PC-9 (cell line): ENCODE results near the gene MCM7. TPM values are rescaled to one million over a fixed set of nuclear protein-coding genes. Genes with fewer than 3 reads are reported as not detected.

Experiments
- BruUV-seq: library from RNA; stranded (reverse); fragments of 400-500 nt; replicated peaks from 2 replicates; lab custom pipeline; 2021; lab: Mats Ljungman, UMichigan
- CTCF ChIA-PET: fragments of 300-600 bp; sonication (Branson Sonifier 250); formaldehyde crosslinking; loops from one replicate; lab custom pipeline; 2022; ENCODE audit warnings: antibody characterized with exemption; lab: Charles Lee
- POLR2A ChIA-PET: fragments of 300-600 bp; sonication (Branson Sonifier 250); formaldehyde crosslinking; loops from one replicate; lab custom pipeline; 2022; ENCODE audit warnings: antibody characterized with exemption; ENCODE audit not compliant: unreplicated experiment; lab: Charles Lee
- DNase-seq, 2 experiments: peaks; one replicate each; pipeline versions ENCODE4 v3.0.0 to v3.0.0-alpha.2; 2015 to 2022; ENCODE audit warnings: mixed read lengths in 1 of 2
- H2AFZ ChIP-seq: fragments of 200-600 bp; sonication (generic); 2 replicates; pipeline ENCODE4 v1.8.1; 2017; ENCODE audit warnings: antibody characterized with exemption
- H3F3A ChIP-seq: fragments of 200-600 bp; sonication (generic); 2 replicates; pipeline ENCODE4 v1.8.1; 2017; ENCODE audit warnings: antibody characterized with exemption, mild to moderate bottlenecking, low read depth; ENCODE audit not compliant: insufficient read depth
- H3K27ac ChIP-seq: fragments of 200-600 bp; sonication (generic); 2 replicates; pipeline ENCODE4 v1.6.1; 2016; ENCODE audit warnings: mixed run types
- H3K27me3 ChIP-seq: fragments of 200-600 bp; sonication (generic); 2 replicates; pipeline ENCODE4 v1.6.1; 2016; ENCODE audit warnings: low read depth, mixed run types; ENCODE audit not compliant: insufficient read depth
- H3K36me3 ChIP-seq: fragments of 200-600 bp; sonication (generic); 2 replicates; pipeline ENCODE4 v1.6.1; 2016; ENCODE audit warnings: low read depth, mixed run types
- H3K4me1 ChIP-seq: fragments of 200-600 bp; sonication (generic); replicated peaks from 2 replicates; pipeline ENCODE4 v1.6.1; 2016; ENCODE audit warnings: mixed run types; ENCODE audit not compliant: insufficient read depth
- H3K4me2 ChIP-seq: fragments of 200-600 bp; sonication (generic); 2 replicates; pipeline ENCODE4 v1.6.1; 2017; ENCODE audit warnings: mixed run types
- H3K4me3 ChIP-seq: fragments of 200-600 bp; sonication (generic); 2 replicates; pipeline ENCODE4 v1.6.1; 2016; ENCODE audit warnings: mixed run types
- H3K79me2 ChIP-seq: fragments of 200-600 bp; sonication (generic); 2 replicates; pipeline ENCODE4 v1.6.1; 2017; ENCODE audit warnings: low read depth, mixed run types
- H3K9me2 ChIP-seq: fragments of 200-600 bp; sonication (generic); 2 replicates; pipeline ENCODE4 v1.8.1; 2017; ENCODE audit warnings: mild to moderate bottlenecking; ENCODE audit not compliant: insufficient read depth
- H3K9me3 ChIP-seq: fragments of 200-600 bp; sonication (generic); 2 replicates; pipeline ENCODE4 v1.8.1; 2016; ENCODE audit warnings: low read depth; ENCODE audit not compliant: insufficient read depth
- H4K20me1 ChIP-seq: fragments of 200-600 bp; sonication (generic); 2 replicates; pipeline ENCODE4 v1.8.1; 2017; ENCODE audit not compliant: insufficient read depth
- EZH2 ChIP-seq: fragments of 200-600 bp; sonication (generic); IDR thresholded peaks from 2 replicates; pipeline ENCODE4 v1.8.0; 2017; ENCODE audit warnings: antibody characterized with exemption, low read depth
- intact Hi-C: fragments of 100-400 bp; cut with micrococcal nuclease; formaldehyde crosslinking; loops from one replicate; pipeline ENCODE4 v1.10.0; 2022; ENCODE audit not compliant: unreplicated experiment
- total RNA-seq: library from RNA; stranded (reverse); gene quantifications from 2 replicates; pipeline ENCODE4 v1.2.3, GENCODE V29; 2021
- TF ChIP-seq, protein P1 (sequence below): fragments of 200-600 bp; sonication (generic); conservative IDR thresholded peaks from 2 replicates; pipeline ENCODE4 v1.6.1; 2017; ENCODE audit warnings: mixed run types, antibody characterized with exemption, mild to moderate bottlenecking, moderate library complexity

The MCM7 gene
- total RNA-seq, 1 experiment from 2014 or later = 238 TPM

DNA sequence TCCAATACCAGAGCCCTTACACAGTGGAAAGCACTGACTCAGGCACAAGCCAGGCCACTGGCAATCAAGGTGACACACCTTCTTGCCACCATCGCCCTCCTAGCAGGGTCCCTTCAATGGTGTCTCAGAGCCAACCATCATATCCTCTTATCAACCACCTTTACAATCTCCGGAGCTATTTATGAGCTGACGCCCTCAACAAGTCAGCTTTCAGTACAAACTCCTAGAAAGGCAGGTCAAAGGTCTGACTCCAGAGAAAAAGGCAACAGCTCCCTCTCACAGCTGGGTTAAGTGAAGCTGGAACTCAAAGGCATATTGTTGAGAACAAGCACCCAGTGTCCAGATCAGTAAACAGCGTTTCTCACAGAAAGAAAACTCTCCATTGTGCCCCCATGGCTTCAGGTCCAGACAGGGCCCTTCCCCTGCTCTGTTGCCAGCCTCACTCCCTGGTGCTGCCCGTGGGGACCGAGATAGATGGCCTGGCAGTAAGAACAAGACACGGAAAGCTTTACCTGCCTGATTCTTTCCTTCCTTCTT lies 22.1 kb downstream of the MCM7 start:
- DNase-seq = no peak
- intact Hi-C loops = no loop called here
- ChIA-PET CTCF (no interaction called here), POLR2A (interaction anchor here (0.6 kb wide), 1 partner anchor 23 kb away, joined by 7 read pairs; no protein-coding TSS in a partner anchor)
- peaks cover 15% of the 10 kb centered on the region for H3K4me1 ChIP-seq
- no peak overlapping the region for H2AFZ ChIP-seq
- no peak for TF ChIP-seq EZH2
- TF ChIP-seq, protein P1, sequence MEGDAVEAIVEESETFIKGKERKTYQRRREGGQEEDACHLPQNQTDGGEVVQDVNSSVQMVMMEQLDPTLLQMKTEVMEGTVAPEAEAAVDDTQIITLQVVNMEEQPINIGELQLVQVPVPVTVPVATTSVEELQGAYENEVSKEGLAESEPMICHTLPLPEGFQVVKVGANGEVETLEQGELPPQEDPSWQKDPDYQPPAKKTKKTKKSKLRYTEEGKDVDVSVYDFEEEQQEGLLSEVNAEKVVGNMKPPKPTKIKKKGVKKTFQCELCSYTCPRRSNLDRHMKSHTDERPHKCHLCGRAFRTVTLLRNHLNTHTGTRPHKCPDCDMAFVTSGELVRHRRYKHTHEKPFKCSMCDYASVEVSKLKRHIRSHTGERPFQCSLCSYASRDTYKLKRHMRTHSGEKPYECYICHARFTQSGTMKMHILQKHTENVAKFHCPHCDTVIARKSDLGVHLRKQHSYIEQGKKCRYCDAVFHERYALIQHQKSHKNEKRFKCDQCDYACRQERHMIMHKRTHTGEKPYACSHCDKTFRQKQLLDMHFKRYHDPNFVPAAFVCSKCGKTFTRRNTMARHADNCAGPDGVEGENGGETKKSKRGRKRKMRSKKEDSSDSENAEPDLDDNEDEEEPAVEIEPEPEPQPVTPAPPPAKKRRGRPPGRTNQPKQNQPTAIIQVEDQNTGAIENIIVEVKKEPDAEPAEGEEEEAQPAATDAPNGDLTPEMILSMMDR = no peak
- no peaks in the 10 kb centered on the region for H3K27me3 ChIP-seq
- H3K9me3 ChIP-seq = peaks cover 8% of the 10 kb centered on the region; the same call in 1 of the 2 replicates
- peaks cover 16% of the 10 kb centered on the region for H3F3A ChIP-seq
- H4K20me1 ChIP-seq = peaks cover 8% of the 10 kb centered on the region; the same call in 1 of the 2 replicates
- peaks cover 57% of the 10 kb centered on the region for H3K36me3 ChIP-seq
- BruUV-seq = no TSS peak
- H3K9me2 ChIP-seq = no peaks in the 10 kb centered on the region
- H3K27ac ChIP-seq = no peak overlapping the region
- no peak overlapping the region for H3K4me3 ChIP-seq
- H3K4me2 ChIP-seq = no peak overlapping the region
- peaks cover 52% of the 10 kb centered on the region for H3K79me2 ChIP-seq

DNA sequence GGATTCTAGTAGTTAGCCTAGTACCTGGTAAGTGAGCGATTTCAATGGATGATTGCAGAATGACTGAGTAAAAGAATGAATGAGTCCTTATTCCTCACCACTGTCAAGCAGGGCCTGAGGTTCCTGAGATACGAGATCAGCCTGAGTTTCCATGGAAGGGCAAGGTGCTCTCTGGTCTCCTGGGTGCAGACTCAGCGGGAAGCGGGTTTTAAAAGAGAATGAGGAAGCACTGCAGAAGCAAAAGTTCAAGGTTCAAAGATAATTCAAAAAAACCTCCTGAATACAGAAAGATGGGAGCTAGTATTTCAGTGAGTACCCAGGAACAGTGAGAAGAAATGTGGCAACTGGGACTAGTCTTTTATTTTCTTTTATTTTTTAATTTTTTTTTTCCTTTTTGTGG lies 24.0 kb downstream of the MCM7 start:
- H3K4me1 ChIP-seq = peaks cover 10% of the 10 kb centered on the region
- ChIA-PET POLR2A (no interaction called here), CTCF (no interaction called here)
- H3K9me2 ChIP-seq = no peaks in the 10 kb centered on the region
- no peak overlapping the region for H3K4me2 ChIP-seq
- intact Hi-C loops = no loop called here
- no peak overlapping the region for H2AFZ ChIP-seq
- no peak for TF ChIP-seq EZH2
- TF ChIP-seq, protein P1 = no peak
- no peak for DNase-seq
- no peak overlapping the region for H3K4me3 ChIP-seq
- peaks cover 7% of the 10 kb centered on the region for H3F3A ChIP-seq
- H3K36me3 ChIP-seq = peaks cover 75% of the 10 kb centered on the region
- H3K27me3 ChIP-seq = no peaks in the 10 kb centered on the region
- peaks cover 8% of the 10 kb centered on the region; the same call in 1 of the 2 replicates for H4K20me1 ChIP-seq
- BruUV-seq = no TSS peak
- H3K9me3 ChIP-seq = peaks cover 26% of the 10 kb centered on the region; the same call in 1 of the 2 replicates
- peaks cover 52% of the 10 kb centered on the region for H3K79me2 ChIP-seq
- H3K27ac ChIP-seq = no peak overlapping the region

DNA sequence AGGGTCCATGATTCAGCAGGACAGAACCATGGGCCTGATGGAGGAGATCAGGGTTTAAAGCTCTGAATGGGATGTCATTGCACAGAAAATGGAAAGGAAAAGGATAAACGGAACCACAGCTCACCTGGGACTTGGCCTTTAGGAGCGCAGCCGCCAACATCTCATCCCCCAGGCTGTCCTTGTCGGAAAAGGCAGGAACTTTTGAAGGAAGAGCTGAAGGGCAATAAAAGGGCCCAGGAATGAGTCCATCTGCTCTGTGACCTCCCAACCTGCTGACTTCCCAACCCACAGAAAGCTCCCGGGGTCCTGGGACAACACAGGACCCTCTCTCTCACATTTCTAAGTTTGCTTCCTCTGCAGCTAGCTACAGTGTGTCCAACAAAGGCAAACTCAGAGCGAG lies 25.8 kb downstream of the MCM7 start:
- CTCF ChIA-PET = no interaction called here
- Histone ChIP-seq H2AFZ (no peak overlapping the region), H3K27ac (no peak overlapping the region), H3K79me2 (peaks cover 41% of the 10 kb centered on the region), H3K27me3 (no peaks in the 10 kb centered on the region), H3K4me3 (no peak overlapping the region), H3K4me2 (no peak overlapping the region), H3K9me3 (peaks cover 44% of the 10 kb centered on the region), H3K36me3 (peaks cover 93% of the 10 kb centered on the region), H3K4me1 (peaks cover 7% of the 10 kb centered on the region), H4K20me1 (peaks cover 8% of the 10 kb centered on the region; the same call in 1 of the 2 replicates), H3K9me2 (no peaks in the 10 kb centered on the region), H3F3A (peaks cover 3% of the 10 kb centered on the region; the same call in 1 of the 2 replicates)
- no peak for TF ChIP-seq EZH2
- TF ChIP-seq, protein P1 = no peak
- POLR2A ChIA-PET = no interaction called here
- intact Hi-C loops = no loop called here
- BruUV-seq = no TSS peak
- no peak for DNase-seq
